HG02970 (cell line): ENCODE results near the gene HOXA9.

ENCODE experiments used
- ATAC-seq: cut with Tn5 transposase; IDR thresholded peaks from one replicate; pipeline ENCODE4 v1.9.1; 2021; ENCODE audit warnings: mild to moderate bottlenecking, moderate library complexity, moderate number of reproducible peaks; ENCODE audit not compliant: unreplicated experiment, low FRiP score

The HOXA9 gene

DNA sequence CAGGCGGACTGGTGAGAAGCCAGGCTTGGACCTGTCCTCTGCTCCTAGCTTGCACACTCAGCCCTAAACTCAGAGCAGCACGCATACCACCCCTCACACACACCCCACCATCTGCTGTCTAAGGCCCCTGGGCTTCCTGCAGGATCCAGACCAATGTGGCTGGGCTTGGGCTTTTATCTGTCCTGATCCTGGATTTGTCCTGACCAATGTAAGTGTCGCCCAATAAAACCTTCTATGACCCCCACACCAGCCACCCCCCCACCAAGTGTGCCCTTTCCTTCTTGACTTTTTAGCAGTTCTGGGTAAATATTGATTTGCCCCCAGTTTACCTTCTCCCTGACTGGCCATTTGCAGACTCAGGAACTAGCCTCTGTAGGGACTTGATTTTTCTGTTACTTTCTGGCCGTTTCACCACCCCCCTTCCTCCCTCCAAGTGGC, 36.3 kb upstream of the HOXA9 start:
- ATAC-seq: no peak

DNA sequence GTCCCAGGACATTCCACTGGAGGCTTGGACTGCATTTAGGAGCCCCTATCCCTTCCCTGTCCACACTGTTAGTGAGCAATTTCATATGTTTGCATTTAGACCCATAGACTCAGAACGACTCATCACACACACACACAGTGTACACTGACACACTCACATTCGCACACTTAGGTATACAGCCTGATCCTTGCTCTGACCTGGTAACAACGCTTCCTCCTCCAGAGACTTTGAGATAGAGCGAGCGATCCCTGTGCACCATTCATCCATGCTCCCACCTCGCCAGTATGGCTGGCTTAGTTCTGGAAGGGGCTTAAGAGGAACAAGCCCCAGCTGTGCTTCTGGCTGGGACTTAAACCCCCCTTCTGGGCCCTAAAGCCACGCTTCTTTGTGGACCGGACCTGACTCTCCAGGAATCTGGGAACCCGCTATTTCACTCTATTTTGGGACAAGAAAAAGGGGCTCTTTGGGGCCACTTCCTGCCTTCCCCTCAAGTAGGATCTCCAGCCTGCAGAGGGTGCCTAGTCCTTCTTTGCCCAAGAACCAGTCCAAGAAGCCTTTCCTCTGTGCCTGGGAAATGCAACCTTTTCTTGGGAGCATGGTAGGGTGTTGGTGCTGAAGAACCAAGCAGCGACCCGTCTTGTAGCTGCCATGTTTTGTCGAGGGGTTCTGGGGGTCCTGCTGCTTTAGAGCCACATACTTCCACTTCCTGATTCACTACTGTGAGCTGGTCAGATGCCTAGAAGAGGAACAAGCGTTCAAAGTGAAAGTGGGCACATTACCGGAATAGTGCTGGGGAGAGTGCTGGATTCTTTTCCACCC, 35.6 kb upstream of the HOXA9 start:
- ATAC-seq: no peak

DNA sequence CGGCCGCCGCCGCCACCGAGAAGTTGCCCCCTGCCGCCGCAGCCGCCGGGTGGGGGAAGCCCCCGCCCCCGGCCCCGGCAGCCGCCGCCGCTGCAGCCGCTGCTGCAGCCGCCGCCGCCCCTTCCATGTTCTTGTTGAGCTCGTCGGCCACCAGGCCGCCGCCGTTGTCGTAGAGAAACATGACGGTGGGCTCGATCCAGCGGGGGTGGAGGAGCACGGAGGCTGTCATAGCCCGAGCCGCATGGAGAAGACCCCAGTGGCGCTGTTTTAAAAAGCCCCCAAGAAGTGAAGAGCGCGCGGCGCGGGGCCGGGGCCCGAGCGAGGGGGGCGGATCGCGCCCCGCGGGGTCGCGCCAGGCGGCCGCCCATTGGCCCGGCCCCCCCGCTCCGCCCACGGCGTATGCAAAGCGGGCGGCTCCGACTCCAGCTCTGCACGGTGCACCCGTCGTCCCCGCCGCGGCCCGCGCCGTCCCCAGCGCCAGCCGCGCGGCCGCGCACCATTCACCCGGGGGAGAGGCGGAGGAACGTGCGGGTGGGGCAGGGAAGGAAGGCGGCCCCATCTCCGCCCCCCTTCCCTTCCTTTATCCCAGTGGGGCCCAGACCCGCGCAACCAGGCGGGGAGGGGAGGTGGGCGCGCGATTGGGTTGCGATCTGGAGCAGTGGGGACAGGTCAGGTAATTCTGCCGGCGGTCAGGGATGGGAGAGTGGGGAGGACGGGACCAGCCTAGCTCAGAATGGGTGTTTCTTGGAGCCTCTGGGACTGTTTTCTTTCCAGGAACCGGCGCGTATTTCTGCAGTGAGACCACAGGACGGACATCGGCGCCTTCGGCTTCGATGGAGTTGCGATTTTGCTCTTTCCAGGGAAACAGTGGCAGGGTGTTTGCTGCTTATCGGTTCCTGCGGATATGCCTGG, 34.8 kb upstream of the HOXA9 start, which contains the start of gene HOXA13:
TSS of gene HOXA13 (minus strand) at position 243 of the 912 bp plus-strand sequence. CDS start at position 229, 14 bp downstream.
- no peak for ATAC-seq

DNA sequence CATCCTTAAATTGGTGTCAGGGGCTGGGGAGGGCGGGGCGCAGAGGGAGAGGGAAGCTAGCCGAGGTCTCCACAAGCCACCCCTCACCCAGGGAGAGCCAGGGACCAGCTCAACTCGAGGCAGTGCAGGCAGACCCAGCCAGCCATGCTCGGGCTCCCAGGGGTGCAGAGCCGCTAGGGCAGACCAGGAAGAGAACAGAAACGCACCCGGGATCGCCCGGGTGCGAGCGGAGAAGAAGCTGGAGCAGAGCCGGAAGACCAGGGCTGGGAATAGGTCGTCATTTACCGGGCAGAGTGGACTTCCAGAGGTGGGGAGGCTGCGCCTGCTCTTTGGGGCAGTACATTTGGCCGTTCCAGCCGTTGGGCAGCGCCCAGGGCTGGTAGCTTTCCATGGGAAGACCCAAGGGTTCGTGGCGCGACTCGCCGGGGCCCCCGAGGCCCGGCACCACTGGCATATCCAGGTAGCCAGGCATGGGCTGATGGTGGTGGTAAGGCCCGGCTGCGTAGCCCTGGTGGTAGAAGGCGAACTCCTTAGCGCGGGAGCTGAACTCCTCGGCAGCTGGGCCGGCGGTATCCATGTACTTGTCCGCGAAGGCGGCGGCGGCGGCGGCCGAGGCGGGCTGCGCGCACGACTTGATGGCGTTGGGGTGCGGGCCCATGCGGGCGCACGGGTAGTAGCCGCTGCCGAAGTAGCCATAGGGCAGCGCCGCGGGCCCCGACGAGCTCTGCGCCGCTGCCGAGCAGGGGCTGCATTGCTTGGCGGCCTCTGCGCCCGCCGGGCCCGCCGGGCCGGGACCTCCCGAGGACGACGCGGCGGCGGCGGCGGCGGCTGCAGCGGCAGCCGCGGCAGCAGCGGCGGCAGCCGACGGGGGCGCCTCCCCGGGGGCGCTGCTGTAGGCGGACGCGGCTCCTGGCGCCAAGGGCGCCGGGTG, 33.8 kb upstream of the HOXA9 start:
- no peak for ATAC-seq

DNA sequence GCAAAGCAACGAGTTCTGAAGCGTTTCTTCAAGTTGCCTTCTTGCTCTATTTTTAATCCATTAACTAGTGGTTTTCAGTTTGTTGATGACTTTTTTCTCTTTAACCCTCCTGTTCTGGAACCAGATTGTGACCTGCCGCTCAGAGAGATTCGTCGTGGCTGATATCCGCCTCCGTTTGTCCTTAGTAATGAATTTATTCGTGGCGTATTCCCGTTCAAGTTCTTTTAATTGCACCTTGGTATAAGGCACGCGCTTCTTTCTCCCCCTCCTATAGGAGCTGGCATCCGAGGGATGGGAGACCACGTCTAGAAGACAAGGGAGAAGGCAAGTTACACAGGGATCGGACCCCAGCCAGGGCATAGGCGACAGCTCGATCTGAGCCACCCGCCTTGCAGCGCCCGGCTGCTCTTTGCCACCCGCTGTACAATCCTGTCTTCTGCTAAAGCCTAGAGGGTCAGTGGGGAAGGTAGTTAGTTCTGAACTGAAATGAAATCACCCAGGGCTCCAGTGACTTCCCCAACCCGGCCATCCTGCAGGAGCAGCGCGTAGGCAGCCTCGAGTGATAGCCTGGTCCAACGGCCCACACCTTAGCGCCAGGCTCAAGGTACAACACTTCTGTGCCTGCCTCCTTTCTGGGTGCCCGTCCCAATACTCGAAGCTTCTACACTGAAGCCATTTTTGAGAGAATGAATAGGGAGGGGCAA, 33.0 kb upstream of the HOXA9 start:
- ATAC-seq: no peak

DNA sequence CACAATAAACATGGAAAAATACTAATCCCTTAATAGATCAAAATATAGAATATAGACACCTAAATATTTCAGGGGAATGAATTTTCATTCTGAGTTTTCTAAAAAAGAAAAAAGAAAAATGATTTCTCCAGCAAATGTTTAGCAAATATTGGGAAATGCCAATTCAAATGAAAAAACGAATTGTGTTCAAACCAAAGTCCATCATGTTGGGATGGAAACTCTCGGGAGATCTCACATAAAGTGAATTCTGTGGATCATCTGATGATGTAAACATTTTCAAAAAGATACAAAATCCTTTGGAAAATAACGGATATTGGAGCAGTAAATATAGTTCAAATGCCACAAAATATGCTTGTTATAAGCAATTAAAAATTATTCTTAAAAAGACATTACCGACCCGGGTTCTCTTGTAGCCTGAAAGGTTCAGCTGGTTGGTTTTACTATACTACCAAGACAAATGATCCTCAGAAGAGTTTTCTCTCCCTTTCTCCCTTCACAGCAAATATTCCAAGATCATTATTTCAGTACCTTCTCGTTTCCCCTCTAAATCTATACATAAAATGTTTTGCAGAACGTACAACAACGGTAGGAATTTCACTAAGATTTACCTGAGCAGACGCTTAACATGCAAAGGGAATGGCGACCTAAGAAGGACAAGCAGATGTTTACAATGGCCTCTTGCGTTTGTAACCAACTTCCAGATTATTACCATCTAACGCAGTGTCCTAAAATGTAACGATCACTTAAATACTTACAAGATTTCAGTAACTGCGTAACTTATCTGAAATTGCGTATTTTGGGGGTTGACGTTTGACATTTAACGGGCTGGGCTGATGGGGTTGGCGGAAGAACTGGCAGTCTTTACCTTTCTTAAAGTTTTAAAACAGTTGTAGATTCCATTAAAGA, 32.1 kb upstream of the HOXA9 start:
- no peak for ATAC-seq

DNA sequence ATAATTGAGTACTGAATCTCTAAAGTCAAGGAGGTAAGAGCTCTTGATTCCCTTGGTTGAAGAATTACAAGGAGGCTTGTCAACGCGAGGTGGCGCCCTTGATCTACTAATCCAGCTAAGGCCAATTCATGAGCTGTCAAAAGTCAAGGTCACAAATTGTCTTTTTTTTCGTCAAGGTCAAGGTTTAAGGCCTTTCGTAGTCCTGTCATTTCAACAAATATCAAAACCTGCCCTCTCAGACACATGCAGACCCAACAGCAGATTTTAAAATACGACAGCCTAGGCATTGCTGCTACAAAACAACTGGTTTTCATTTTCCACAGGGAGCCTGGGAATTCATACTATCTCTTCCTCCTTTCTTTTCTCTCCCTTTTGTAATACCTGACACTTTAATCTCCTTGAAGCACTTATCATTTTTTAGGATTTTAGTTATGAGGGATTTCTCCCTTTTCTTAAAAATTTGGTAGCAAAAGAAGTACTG, 31.0 kb upstream of the HOXA9 start:
- no peak for ATAC-seq

DNA sequence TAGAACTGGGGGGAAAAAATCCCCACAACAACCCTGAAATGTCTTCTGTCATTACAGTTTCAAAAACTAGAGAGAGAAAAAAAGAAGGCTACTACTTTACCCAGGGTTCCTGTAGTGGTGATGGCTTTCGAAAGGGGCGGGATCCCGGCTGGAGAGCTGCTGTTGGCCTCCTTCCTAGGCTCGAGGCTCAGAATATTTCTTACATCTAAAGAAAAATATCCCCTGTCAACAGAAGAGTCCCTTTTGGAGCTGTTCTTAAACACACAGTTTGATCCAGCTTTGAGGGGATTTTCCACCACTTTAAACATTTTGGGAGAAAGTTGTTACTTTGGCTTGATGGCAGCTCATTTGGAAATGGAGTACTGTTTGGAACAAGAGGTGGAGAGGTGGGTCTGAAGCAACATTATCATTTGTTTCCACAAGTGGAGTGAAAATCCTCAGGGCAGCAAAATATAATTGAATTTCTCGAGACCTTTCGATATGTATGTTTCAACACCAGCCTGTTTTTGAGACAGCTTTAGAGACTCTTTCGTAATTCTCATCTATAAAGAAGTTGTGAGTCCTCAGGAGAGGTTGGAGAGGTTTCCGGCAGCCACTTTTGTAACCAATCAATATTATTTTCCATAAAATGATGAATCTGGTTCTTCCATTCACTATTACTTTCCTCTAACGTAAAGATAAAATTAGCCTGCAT, 29.5 kb upstream of the HOXA9 start:
- no peak for ATAC-seq

DNA sequence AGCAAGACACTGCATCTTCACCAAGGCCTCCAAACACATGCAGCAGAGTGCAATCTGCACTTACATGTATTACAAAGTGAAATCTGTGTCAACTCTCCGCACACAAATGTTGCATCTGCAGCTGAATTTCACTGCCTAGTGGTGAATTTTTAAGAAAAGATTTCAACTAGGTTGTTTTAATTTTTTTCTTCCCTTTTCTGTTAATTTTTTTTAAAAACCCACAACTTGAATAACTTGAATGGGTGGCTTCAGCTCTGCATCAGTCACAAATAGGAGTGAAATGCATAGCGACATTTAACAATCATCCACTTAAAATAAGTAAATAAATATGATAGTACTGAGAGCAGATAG, 28.6 kb upstream of the HOXA9 start:
- ATAC-seq: no peak

DNA sequence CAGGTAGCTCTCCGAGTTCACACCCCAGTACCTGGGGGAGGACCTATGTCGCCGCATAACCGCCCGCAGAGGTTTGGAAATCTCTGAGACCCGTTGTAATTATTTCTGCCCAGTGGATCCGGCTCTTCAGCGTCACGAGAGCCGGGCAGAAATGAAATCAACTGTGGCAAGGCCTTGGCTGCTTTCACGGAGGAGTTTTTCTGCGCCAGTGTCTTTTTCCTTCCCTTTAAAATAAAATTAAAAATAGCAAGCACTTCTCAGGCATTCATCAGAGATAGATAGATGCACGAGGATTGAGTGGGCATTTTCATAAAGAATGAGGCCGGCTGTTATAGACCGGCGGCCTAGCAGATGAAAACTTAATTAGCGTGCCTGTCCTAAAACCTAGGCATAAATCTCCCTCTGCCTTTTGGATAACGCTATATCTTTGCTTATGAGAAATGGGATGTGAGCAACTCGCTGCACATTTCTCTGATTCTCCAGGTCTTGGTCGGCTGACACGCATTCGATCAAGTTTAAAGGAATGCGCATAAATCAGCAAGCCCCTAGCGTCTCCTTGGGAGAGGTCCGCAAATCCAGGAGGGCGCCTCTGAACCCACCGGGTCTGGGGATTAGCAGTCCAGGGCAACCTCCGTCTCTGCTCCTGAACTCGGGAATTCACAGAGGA, 28.1 kb upstream of the HOXA9 start:
- ATAC-seq: no peak

DNA sequence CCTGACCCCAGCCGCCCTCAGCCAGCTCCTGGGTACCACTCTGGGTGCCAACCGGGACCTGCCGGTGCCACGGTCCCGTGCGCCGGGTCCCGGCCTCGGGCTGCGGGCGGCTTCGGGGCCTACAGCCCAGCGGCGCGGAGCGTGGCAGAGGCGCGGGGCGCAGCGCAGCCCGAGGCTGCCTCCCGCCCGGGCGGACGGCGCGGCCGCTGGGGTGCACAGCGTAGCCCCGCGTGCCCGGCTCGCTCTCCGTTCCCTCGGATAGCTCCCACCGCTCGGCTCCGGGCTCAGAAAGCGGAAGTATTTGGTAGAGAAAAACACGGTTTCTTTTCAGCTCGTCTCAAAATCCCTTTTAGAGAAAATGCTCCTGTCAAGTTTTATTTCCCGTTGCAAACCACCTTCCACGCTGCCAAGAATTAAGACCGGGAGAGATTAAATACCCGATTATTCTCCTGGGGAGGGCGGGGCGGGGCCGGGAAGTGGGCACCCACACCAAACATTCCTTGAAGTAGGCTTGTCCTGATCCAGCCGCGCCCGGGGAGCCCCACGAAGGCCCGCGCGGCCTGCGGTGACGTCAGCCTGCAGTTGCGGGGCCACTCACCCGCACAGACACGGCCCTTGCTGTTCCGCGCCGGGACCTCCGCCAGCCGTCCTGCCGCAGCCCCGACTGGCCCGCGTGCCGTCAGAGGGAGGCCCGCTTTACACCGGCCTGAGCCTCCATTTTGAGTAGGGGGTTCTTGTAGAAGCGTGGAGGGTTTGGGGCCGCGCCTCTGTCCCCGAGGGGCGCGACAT, 27.4 kb upstream of the HOXA9 start:
- ATAC-seq: no peak

DNA sequence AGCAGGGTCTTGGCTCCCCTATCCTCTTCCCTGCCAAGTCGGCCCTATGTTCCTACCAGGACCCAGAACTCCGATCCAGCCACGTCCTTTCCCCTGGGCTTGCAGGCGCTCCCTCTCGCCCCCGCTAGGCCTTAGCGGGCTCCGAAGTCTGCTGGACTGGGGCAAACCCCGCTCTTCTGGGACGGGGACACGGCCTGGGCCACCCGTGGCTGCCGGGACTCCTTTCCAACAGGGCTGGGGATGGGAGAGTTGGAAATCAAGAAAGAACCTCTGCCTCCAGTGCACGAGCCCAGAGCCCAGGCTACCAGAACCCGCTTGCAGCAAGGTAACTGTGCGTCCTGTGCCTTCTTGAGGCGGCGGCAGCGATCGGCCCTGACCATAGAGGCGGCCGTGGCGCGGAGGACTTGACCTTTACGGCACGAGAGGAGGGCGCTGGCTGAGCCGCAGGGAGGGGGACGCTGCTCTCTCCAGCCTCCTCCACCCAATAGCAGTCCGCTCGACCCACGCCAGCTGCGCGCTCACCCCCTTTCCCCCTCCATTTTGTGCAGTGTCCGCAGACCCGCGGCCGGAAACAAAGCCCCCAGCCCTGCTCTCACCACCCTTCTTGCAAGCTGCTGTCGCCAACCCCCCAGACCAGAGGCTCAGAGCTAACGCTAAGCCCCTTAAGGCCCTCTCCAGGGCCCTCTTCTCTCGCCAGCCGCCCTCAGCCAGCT, 26.7 kb upstream of the HOXA9 start:
- ATAC-seq: no peak

DNA sequence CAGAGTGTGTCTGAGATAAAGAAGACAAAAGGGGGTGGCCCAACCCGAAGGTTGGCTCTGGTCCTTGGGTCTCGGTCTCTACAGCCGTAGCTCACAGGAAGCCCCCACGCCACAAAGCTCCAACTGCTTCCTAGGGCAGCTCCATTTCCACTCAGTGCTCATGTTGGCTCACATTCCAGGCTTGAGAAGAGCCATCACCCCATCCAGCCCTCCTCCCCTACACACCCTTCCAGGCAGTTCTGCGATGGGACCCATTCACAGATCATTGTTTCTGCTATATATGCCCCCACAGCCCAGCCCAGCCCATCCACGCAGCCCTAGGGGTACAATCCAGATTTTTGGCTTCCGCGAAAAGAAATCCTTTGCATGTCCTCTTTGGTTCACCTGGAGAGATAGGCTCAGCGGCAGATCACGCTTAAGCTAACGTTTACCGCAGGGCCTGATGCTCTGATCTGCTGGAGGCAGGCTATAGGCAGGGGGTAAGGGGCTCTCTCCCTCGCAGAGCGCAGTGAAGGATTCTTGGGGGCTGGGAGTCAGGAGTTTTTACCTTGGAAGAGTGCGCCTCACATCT, 25.9 kb upstream of the HOXA9 start:
- no peak for ATAC-seq

DNA sequence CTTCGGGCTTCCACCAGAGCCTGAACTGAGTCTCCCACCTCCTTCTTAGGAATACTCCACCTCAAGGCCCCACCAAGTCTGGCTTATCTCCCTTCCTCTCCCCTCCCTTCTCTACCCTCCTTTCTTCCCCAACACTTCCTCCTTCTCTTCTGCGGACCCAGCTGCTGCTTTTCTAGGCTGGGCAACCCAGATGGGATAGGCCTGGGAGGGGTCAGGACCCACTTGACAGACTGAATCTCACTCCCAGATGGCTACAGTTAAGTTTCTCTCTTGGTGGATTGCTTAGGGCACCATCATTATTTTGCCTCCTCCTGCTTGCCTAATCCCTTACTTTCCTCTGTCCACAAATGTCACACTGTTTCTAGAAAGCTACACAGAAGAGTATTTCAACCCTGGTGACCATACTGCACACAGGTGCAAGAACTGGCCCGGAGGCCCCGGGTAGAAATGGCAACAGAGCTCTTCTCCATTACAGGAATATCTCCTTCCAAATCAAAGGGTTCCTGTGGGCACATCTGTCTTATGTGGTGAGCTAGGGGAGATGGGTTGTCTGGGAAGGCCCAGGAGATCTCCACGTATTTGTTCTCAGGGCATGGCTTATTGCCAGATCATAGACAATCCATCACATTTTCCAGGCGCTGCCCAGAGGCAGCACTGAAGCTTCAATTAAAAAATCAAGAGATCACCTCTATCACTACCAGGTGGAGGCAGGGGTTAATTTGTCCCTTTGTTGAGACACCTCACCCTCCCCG, 24.8 kb upstream of the HOXA9 start:
- no peak for ATAC-seq
